GM12878 (cell line): ENCODE data around the gene PLXNA4.

Experiments
- POLR2AphosphoS2 ChIP-seq: IDR thresholded peaks from 2 replicates; pipeline ENCODE4 v1.6.1; 2011; ENCODE audit warnings: low read depth, mild to moderate bottlenecking, low read length, improper control_type of control experiment, moderate library complexity
- SUZ12 ChIP-seq: fragments of 200-600 bp; sonication (generic); IDR thresholded peaks from one replicate; pipeline ENCODE4 v1.6.1; 2018; ENCODE audit warnings: antibody characterized with exemption, mild to moderate bottlenecking; ENCODE audit not compliant: unreplicated experiment
- ZBTB33 ChIP-seq: fragments of 450-650 bp; IDR thresholded peaks from 2 replicates; pipeline ENCODE4 v1.6.1; 2017; ENCODE audit warnings: mild to moderate bottlenecking

- TF ChIP-seq SUZ12 (no peak), ZBTB33 (no peak), POLR2AphosphoS2 (no peak)
These were observed 392.4 kb downstream of the PLXNA4 start for GRCh38 chr7:132183781-132184380.
